ENCODE results near the gene FMN1.
A peak's percentile ranks its signal among the peaks of the same experiment; 100 is the strongest.

Gene FMN1

DNA sequence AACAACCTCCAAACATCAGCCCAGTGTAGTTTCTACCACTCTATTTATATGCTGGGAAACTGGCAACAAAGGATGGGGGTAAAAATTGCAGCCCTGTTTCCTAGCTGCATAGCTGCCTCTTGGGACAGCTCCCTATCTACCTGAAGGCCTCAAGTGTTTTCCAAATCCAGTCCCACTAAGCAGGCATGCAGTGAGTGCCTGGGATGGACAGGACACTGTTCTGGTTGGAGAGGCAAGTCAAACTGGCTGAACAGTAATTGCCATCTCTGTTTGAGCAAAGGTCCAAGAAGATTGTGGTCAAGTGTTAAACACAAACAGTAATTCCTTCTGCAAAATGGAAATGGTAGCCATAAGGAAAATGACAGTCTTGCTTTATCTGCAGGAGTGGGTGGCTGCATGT, 125.4 kb downstream of the FMN1 start:
- no peak for TF ChIP-seq Cebpa-rat (IDR thresholded peaks at IDR 0.05)
- Histone ChIP-seq H3K4me2 (peak overlapping the region; percentile 73), H3K9me3 (no peaks in the 10 kb centered on the region), H3K4me1 (peaks cover 22% of the 10 kb centered on the region), H3K4me3 (no peak overlapping the region), H3K27ac (no peak overlapping the region), H4K20me1 (no peaks in the 10 kb centered on the region), H3K27me3 (no peaks in the 10 kb centered on the region), H3K36me3 (no peaks in the 10 kb centered on the region), H3K9ac (no peak overlapping the region)

- Histone ChIP-seq H3K4me3 (no peak overlapping the region), H3K36me3 (no peaks in the 10 kb centered on the region), H4K20me1 (no peaks in the 10 kb centered on the region), H3K27ac (peak overlapping the region; percentile 43), H3K4me2 (peak overlapping the region; percentile 73), H3K27me3 (no peaks in the 10 kb centered on the region), H3K9me3 (no peaks in the 10 kb centered on the region), H3K9ac (no peak overlapping the region), H3K4me1 (peaks cover 22% of the 10 kb centered on the region)
- TF ChIP-seq Cebpa-rat (IDR thresholded peaks at IDR 0.05) = no peak
Measured at GRCh38 chr15:33068511-33068990, 126.0 kb downstream of the FMN1 start.

- no peak for TF ChIP-seq Cebpa-rat (IDR thresholded peaks at IDR 0.05)
- no peaks in the 10 kb centered on the region for H4K20me1 ChIP-seq
- no peaks in the 10 kb centered on the region for H3K27me3 ChIP-seq
- H3K4me1 ChIP-seq = peaks cover 22% of the 10 kb centered on the region
- H3K27ac ChIP-seq = peak overlapping the region; percentile 43
- peak overlapping the region; percentile 51 for H3K4me3 ChIP-seq
- H3K4me2 ChIP-seq = peak overlapping the region; percentile 73
- H3K36me3 ChIP-seq = no peaks in the 10 kb centered on the region
- no peak overlapping the region for H3K9ac ChIP-seq
- no peaks in the 10 kb centered on the region for H3K9me3 ChIP-seq
Measured at GRCh38 chr15:33068007-33068481, 126.5 kb downstream of the FMN1 start.

GRCh38 chr15:33067456-33067855, 127.1 kb downstream of the FMN1 start:
- H3K9ac ChIP-seq = no peak overlapping the region
- no peaks in the 10 kb centered on the region for H3K27me3 ChIP-seq
- no peak overlapping the region for H3K27ac ChIP-seq
- no peaks in the 10 kb centered on the region for H4K20me1 ChIP-seq
- TF ChIP-seq Cebpa-rat (IDR thresholded peaks at IDR 0.05) = no peak
- H3K36me3 ChIP-seq = no peaks in the 10 kb centered on the region
- H3K4me3 ChIP-seq = peak overlapping the region; percentile 51; the same call in 1 of the 2 replicates
- H3K4me1 ChIP-seq = peaks cover 22% of the 10 kb centered on the region
- peak overlapping the region; percentile 73 for H3K4me2 ChIP-seq
- no peaks in the 10 kb centered on the region for H3K9me3 ChIP-seq

- H3K9me3 ChIP-seq = no peaks in the 10 kb centered on the region
- H3K36me3 ChIP-seq = no peaks in the 10 kb centered on the region
- TF ChIP-seq Cebpa-rat (IDR thresholded peaks at IDR 0.05) = no peak
- H4K20me1 ChIP-seq = no peaks in the 10 kb centered on the region
- no peak overlapping the region for H3K4me2 ChIP-seq
- no peaks in the 10 kb centered on the region for H3K27me3 ChIP-seq
- peaks cover 22% of the 10 kb centered on the region for H3K4me1 ChIP-seq
- H3K9ac ChIP-seq = no peak overlapping the region
- H3K4me3 ChIP-seq = no peak overlapping the region
- H3K27ac ChIP-seq = no peak overlapping the region
Measured at GRCh38 chr15:33066584-33066983, 127.9 kb downstream of the FMN1 start.

DNA sequence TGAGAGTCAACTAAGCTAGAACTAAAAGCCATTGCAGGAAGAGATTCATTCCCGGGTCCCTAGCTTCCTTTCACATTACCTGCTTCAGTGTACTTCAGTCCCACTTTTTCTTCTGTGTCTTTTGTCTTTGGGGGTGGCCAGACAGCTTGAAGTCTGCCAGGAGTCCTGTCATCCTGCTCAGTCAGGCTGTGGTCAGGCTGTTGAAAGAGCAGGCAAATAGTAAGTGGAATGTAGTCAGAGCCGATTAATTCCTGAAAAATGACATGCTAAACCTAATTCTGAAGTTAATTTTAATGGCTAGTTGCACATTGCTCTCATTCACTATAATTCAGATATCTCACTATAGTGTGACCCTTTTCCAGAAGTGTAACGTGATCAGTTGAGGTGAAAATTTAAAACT, 129.6 kb downstream of the FMN1 start:
- Histone ChIP-seq H3K4me2 (no peak overlapping the region), H4K20me1 (no peaks in the 10 kb centered on the region), H3K4me3 (no peak overlapping the region), H3K36me3 (no peaks in the 10 kb centered on the region), H3K4me1 (peaks cover 22% of the 10 kb centered on the region), H3K9ac (no peak overlapping the region), H3K27ac (no peak overlapping the region), H3K9me3 (no peaks in the 10 kb centered on the region), H3K27me3 (no peaks in the 10 kb centered on the region)
- TF ChIP-seq Cebpa-rat (IDR thresholded peaks at IDR 0.05) = no peak

- Histone ChIP-seq H3K36me3 (no peaks in the 10 kb centered on the region), H3K4me1 (no peaks in the 10 kb centered on the region), H3K9ac (no peak overlapping the region), H3K4me3 (no peak overlapping the region), H3K9me3 (no peaks in the 10 kb centered on the region), H3K27me3 (no peaks in the 10 kb centered on the region), H3K27ac (no peak overlapping the region), H3K4me2 (no peak overlapping the region), H4K20me1 (no peaks in the 10 kb centered on the region)
- no peak for TF ChIP-seq Cebpa-rat (IDR thresholded peaks at IDR 0.05)
Measured at GRCh38 chr15:33059184-33059583, 135.3 kb downstream of the FMN1 start.

DNA sequence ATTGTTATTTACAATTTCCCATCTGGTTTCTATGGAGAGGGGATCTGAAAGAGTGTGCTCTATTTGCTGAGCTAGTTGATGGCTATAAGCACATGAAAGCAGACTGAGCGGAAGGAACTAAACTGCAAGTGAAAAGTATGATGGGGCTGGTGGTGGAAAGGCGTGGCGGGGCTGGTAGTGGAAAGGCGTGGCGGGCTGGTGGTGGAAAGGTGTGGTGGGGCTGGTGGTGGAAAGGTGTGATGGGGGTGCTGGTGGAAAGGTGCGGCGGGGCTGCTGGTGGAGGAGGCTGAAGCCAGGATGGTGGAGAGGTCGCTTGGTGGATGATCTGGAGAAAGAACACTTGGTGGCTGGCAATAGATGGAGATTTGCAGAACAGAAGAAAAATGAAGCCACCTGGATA, 136.7 kb downstream of the FMN1 start:
- no peak for TF ChIP-seq Cebpa-rat (IDR thresholded peaks at IDR 0.05)
- Histone ChIP-seq H4K20me1 (no peaks in the 10 kb centered on the region), H3K9me3 (peaks cover 5% of the 10 kb centered on the region), H3K27ac (no peak overlapping the region), H3K27me3 (no peaks in the 10 kb centered on the region), H3K36me3 (no peaks in the 10 kb centered on the region), H3K4me2 (no peak overlapping the region), H3K4me3 (no peak overlapping the region), H3K9ac (no peak overlapping the region), H3K4me1 (no peaks in the 10 kb centered on the region)

DNA sequence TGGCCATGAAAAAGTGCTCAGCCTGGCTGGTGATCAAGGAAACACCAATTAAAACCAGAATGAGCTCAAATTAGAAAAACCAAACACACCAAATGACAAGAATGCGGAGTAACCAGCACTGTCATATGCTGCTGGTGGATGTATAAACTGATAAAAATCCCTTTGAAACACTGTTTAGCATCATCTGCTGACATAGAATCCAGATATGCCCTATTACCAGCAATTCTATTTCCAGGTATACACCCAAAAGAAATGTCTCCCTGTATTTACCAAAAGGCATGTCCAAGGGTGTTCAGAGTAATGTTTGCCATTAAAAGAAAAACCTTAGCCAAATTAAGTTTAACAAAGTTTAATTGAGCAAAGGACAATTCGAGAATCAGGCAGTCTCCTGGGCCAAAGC, 138.6 kb downstream of the FMN1 start:
- Histone ChIP-seq H3K4me1 (no peaks in the 10 kb centered on the region), H4K20me1 (no peaks in the 10 kb centered on the region), H3K9ac (no peak overlapping the region), H3K4me2 (no peak overlapping the region), H3K27ac (no peak overlapping the region), H3K9me3 (peaks cover 24% of the 10 kb centered on the region), H3K27me3 (no peaks in the 10 kb centered on the region), H3K4me3 (no peak overlapping the region), H3K36me3 (no peaks in the 10 kb centered on the region)
- TF ChIP-seq Cebpa-rat (IDR thresholded peaks at IDR 0.05) = no peak

GRCh38 chr15:33051528-33051927, 143.0 kb downstream of the FMN1 start:
- Histone ChIP-seq H3K36me3 (no peaks in the 10 kb centered on the region), H3K4me3 (no peak overlapping the region), H3K27me3 (no peaks in the 10 kb centered on the region), H4K20me1 (no peaks in the 10 kb centered on the region), H3K4me1 (no peaks in the 10 kb centered on the region), H3K9ac (no peak overlapping the region), H3K9me3 (peaks cover 65% of the 10 kb centered on the region), H3K4me2 (no peak overlapping the region), H3K27ac (no peak overlapping the region)
- TF ChIP-seq Cebpa-rat (IDR thresholded peaks at IDR 0.05) = no peak

- Histone ChIP-seq H3K4me2 (no peak overlapping the region), H3K4me3 (no peak overlapping the region), H3K27ac (no peak overlapping the region), H3K9me3 (peaks cover 95% of the 10 kb centered on the region), H3K9ac (no peak overlapping the region), H4K20me1 (no peaks in the 10 kb centered on the region), H3K27me3 (no peaks in the 10 kb centered on the region), H3K4me1 (no peaks in the 10 kb centered on the region), H3K36me3 (no peaks in the 10 kb centered on the region)
- TF ChIP-seq Cebpa-rat (IDR thresholded peaks at IDR 0.05) = no peak
Measured at GRCh38 chr15:33048255-33048654, 146.3 kb downstream of the FMN1 start.

All from BLaER1 (cell line).